GM21786 (cell line): Measurements from ENCODE around the gene ECEL1.
"Not testable (repeated sequence)": the region's sequence is repeated elsewhere in the genome, so short reads cannot be mapped to it uniquely, and the experiment has no call there.

ENCODE experiments used
- ATAC-seq: cut with Tn5 transposase; IDR thresholded peaks from one replicate; pipeline ENCODE4 v1.9.1; 2021; ENCODE audit not compliant: unreplicated experiment

Gene ECEL1, protein sequence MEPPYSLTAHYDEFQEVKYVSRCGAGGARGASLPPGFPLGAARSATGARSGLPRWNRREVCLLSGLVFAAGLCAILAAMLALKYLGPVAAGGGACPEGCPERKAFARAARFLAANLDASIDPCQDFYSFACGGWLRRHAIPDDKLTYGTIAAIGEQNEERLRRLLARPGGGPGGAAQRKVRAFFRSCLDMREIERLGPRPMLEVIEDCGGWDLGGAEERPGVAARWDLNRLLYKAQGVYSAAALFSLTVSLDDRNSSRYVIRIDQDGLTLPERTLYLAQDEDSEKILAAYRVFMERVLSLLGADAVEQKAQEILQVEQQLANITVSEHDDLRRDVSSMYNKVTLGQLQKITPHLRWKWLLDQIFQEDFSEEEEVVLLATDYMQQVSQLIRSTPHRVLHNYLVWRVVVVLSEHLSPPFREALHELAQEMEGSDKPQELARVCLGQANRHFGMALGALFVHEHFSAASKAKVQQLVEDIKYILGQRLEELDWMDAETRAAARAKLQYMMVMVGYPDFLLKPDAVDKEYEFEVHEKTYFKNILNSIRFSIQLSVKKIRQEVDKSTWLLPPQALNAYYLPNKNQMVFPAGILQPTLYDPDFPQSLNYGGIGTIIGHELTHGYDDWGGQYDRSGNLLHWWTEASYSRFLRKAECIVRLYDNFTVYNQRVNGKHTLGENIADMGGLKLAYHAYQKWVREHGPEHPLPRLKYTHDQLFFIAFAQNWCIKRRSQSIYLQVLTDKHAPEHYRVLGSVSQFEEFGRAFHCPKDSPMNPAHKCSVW

DNA sequence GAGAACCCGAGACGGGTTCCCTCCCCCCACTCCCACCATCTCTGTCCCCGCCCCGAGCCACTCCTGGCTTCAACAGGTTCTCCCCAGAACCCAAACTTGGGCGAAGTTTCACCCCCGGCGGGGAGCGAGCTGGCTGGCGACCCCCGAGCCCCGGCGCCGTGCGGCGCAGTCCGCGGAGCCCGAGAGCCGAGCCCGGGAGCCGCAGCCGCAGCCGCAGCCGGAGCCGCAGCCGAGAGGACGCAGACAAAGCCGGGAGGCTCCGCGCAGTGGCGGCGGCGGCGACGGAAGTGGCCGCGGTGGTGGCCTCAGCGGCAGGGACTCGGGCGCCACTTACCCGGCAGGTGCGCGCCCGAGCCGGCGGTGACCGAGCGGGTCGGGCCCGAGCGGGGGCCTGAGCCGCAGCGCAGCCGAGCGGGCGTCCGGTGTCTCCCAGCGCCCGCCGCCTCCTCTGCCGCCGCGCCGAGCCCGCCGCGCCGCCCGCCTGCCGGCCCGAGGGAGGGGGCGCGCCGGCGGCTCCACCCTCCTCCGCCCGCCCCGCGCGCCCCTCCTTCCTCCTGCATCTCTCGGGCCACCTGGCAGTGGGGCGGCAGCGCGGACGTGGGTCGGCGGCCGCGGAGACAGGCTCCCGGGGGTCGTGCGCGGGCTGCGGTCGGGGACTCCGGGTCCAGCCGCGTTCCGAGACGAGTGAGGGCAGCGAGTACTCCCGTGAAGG, at the start of gene ECEL1:
ECEL1 (minus strand) TSS at position 450 of the 712 bp plus-strand sequence. CDS start 1,181 bp downstream, outside the sequence.
- ATAC-seq = no peak

DNA sequence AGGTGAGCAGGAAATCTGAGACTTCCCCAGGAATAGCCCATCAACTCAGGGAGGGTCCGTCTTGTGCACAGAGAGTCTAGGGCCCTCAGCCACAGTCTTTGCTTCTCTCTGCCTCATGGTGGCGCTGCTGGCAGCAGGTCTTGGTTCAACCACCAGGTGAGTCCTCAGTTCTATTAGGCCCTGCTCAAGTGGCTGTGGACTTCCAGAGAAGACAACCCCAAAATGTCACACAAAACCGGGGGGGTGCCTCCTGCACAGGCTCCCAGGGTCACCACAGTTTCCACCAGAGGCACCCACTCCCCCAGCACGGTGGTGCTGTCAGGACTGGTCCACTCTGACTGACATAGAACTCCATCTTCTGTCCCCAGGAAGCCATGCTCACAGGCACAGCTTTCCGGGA, 49.4 kb upstream of the ECEL1 start:
- ATAC-seq = no peak

DNA sequence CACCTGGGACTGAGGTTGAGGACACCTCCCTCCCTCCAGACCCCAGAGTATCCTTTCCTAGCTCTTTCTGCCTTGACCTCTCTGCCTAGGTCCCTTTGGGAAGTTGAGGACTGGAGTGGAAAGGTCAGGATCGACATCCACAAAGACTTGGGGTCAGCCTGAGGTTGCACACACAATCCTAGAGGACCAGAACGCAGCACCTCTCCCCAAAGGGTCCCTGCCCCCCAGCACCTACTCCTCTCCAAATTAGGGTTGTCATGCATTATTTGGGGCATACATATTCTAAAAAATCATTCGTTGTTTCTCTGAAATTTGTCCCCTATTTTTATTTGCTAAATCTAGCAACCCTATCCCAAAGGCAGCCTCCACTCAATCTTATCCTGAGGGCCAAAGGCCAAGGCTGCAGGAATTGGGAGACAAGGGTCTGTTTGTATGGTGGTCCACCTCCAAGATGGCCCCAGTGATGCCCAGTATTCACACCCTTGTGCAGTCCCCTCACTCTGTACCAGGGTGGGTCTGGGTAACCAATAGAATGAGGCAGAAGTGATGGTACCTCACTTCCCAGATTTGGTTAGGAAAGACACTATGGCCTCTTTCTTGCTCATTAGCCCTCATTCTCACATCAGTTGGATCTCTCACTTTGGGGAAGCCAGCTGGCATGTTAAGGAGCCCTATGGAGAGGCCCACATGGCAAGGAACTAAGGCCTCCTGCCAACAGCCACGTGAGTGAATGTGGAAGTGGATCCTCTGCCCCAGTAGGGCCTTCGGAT, 48.3 kb upstream of the ECEL1 start:
- ATAC-seq = no peak

DNA sequence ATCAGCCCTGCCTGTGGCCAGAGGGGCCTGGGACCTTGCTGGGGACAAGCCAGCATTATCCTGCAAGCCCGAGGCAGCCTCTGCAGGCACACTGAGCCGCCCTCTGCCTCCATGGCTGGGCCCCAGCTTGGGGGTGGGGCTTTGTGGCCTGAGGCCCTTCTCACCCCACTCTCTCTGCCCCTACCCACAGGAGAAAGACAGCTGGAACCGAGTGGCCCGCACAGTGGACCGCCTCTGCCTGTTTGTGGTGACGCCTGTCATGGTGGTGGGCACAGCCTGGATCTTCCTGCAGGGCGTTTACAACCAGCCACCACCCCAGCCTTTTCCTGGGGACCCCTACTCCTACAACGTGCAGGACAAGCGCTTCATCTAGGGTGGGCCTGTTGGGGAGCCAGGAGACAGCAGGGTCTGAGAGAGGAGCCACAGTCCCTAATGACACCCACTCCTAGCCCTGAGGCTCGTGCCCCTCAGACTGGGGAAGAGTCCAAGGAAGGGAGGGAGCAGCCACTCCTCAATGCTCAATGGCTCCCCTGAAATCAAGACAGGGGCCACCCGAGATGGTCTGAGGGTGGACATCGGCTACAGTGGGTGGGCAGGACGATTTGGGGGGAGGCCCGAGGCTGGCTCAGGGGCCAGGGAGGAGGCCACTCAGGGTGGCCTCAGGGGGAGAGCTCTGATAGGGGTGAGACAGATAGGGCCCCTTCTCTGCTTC, 47.5 kb upstream of the ECEL1 start:
- ATAC-seq = no peak

DNA sequence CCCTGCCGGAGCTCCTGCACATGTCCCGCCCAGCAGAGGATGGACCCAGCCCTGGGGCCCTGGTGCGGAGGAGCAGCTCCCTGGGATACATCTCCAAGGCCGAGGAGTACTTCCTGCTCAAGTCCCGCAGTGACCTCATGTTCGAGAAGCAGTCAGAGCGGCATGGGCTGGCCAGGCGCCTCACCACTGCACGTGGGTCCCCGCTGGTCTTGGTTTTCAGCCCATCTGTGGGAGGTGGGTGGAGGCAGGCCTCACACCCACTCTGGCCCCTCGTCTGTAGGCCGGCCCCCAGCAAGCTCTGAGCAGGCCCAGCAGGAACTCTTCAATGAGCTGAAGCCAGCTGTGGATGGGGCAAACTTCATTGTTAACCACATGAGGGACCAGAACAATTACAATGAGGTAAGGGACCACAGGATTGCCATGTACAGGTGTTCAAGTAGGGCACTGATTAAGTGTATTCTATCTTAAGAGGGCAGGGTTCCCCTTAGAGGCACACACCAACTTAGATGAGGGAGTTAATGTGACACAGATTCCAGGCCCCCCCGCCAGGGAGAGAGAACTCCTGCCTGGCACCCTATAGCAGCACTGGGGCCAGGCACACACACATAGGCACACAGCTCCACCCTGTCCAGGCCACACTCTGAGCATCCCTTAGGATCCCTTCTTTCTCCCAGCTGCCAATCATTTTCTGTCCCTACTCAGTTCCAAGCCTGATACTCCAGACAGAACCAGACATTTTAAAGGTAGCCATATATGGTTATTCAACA, 46.5 kb upstream of the ECEL1 start:
- no peak for ATAC-seq

DNA sequence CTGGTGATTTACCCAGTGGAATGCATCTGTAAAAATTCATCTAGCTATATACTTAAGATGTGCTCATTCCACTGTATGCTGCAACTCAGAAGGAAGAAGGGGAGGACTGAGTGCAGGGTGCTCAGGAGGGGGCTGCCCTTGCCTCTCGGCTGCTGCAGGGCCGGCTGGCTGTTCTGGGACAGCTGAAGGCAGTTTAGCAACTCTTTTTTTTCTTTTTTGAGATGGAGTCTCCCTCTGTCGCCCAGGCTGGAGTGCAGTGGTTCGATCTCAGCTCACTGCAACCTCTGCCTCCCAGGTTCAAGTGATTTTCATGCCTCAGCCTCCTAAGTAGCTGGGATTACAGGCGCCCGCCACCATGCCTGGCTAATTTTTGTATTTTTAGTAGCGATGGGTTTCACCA, 45.2 kb upstream of the ECEL1 start:
- ATAC-seq = not testable (repeated sequence)

DNA sequence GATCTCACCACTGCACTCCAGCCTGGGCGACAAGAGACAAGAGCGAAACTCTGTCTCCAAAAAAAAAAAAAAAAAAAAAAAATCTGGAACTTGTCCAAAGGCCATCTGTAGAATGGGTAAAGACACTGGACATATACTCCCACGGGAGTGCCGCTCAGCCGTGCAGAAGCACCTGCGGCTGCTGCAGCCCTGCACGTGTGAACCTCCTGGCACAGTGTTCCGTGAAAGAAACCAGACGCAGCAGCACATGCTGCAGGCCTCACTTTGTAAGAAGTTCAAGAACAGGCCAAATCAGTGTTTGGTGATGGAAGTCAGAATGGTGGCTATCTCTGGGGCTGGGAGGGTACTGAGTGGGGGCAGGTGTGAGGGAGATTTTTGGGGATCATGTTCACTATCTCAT, 44.8 kb upstream of the ECEL1 start:
- no peak for ATAC-seq

DNA sequence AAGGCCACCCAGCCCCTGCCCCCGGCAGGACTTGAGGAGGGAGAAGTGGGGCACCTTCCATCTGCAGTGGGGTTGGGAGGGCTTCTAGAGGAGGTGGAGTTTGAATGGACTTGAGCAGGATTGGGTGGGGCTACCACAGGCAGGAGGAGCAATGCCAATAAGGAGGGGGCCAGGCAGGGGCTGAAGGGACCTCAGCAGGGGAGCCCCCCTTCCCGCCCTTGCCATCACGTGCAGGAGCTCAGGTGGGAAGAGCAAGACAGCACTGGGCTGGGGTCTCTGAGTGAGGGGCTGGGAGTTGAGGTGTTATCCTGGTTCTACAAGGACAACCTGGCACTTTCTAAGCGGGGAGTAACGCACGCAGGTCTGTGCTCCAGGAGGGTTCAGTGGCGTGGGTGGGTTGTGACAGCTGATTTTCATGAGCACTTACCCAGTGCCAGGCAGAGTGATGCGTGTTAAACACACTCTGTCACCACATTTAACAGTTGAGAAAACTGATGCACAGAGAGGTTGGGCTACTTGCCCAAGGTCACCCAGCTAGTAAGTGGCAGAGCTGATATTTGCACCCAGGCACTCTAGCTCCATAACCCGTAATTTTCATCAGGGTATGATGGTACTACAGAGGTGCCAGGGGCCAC, 43.1 kb upstream of the ECEL1 start:
- no peak for ATAC-seq

DNA sequence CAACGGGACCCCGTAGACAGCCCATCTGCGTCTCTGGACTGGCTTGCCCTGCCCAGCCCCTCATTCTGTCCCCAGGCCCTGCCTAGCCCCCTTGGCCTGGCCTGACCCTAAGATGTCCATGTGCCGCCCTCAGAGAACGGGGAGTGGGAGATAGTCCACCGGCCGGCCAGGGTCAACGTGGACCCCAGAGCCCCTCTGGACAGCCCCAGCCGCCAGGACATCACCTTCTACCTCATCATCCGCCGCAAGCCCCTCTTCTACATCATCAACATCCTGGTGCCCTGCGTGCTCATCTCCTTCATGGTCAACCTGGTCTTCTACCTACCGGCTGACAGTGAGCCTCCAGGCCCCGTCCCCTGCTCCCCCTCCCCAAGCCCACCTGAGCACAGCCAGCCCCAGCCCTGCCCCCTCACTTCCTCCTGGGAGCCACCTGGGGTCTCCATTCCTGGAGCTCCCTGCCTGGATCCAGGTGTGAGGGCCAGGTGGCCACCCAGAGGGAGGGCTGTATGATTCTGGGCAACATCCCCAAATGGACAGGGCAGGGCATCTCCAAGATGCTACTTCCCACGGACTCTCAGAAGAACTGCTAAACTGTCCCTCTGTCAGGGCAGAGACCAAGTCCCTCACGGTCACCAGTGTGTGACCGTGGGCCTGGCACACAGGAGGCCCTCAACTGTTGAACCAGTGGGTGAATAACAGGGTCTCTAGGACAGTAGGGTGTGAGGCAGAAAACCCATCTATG, 42.3 kb upstream of the ECEL1 start:
- no peak for ATAC-seq

DNA sequence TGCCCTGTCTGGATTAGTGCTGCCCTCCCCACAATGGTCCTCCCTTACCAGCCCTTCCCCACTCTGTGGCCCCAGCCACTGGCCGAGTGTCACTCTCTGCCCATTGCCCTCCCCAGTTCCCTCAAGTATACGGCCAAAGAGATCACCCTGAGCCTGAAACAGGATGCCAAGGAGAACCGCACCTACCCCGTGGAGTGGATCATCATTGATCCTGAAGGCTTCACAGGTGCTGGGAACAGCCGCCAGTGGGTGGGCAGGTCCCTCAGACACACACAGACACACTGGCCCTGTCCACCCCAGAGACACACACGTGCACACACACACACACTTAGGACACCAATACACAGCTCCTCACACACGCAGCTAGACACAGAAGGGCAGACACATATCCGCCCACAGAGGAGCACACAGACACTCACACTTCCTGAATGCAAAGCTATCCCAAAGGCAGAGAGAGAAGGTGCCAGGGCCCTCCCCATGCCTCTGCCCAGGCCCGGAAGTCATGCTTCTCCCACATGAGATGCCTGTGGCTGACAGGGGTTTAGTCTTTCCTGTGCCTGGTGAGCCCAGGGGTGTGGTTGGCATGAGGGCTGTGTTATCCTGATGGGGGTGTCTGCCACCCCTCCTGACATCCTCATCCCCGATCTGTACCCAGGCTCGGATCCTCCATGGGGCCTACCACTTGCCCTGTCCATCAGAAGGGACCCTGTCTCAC, 41.3 kb upstream of the ECEL1 start:
- ATAC-seq = no peak

DNA sequence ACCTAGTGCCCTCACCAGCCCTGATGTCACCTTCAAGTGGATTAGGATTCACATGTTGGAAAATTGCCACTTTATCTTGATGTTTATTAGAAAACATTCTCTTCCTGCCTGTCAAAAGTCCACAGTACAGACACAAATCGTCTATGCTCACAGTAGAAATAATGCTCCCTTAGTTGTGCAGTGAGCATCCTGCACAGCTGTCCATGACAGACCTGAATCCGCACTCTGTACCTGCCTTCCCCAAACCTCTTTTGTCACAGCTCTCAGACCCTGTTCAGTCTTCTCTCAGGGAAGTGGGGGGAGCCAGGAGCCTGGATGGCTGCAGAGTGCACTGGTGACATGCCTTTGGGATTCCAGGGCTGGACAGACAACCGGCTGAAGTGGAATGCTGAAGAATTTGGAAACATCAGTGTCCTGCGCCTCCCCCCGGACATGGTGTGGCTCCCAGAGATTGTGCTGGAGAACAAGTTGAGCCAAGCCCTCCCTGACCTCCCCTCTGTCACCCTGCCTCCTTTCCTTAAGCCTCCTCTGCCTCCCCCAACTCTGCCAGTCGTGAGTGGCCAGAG, 40.4 kb upstream of the ECEL1 start:
- ATAC-seq = no peak

DNA sequence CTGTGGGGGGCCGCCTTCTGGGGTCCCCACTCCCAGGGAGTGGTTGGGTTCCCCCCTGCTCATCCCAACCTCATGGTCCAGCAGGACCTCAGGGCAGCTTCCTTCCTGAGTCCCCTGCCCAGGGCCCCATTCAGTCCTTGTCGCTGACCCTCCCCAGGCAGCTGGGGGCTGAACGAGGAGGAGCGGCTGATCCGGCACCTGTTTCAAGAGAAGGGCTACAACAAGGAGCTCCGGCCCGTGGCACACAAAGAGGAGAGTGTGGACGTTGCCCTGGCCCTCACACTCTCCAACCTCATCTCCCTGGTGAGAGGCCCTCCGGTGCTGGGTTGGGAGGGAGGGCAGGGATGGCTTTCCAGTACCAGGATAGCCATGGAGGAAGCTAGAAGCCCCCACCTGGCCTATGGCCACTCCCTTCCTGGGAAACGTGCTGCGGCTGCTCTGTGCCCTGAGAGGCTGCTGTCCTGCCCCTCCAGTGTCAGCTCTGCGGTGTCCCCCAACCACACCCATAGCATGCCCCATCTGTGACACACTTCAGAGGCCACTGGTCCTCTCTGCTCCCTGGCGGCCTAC, 38.8 kb upstream of the ECEL1 start:
- ATAC-seq = no peak

DNA sequence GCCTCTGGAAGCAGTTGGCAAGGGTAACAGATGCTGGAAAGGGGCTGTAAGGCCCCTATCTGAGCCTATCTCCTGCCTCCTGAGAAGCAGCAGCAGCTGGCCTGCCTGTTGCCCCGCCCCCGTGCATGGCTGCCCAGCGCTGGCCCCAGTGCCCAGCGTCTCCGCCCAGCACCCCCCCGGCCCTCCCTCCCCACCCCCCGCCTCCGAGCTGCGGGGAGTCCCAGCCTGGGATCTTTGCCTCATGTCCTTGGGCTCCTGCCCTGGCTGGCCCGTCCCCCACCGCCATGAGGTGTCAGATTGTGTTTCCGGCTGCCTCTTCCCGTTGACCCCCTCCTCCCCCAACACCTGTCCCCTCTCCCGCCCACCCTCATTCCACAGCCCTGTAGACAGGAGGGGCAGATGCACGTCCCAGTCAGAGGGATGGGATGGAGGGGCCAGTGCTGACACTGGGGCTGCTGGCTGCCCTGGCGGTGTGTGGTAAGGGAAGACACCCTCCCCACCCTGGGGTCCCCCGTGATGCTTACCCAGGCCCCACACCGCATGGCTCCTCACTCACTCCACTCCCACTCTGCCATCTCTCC, 38.2 kb upstream of the ECEL1 start, which contains the start of gene CHRND:
CHRND (plus strand) TSS at position 370 of the 581 bp plus-strand sequence; CDS start at position 426, 56 bp downstream.
- ATAC-seq = no peak

DNA sequence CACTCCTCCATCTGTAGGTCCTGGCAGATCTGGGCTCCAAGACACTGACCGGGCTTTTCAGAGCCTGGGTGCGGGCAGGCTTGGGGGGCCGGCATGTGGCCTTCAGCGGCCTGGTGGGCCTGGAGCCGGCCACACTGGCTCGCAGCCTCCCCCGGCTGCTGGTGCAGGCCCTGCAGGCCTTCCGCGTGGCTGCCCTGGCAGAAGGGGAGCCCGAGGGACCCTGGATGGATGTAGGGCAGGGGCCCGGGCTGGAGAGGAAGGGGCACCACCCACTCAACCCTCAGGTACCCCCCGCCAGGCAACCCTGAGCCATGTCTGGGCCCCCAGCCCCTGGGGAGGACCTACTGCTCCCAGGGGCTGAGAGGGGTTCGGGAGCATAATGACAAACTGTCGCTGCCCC, 37.6 kb upstream of the ECEL1 start:
- no peak for ATAC-seq

DNA sequence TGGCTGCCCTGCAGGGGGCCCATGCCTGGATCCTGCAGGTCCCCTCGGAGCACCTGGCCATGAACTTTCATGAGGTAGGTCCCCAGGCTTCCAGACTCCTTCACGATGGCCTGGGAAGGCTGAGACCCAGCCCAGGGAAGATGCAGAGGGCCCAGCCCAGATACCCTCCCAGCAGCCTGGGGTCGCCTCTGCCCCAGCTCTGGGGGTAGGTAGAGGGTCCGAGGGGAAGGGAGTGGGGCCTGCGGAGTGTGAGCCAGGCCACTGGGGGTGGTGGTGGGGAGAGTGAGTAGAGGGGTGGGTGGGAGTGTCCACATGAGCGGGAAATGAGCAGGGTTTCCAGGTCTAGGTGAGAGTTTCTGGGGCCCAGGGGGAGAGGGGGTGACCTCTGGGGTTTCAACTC, 37.1 kb upstream of the ECEL1 start:
- no peak for ATAC-seq
